HG03135 (cell line): ENCODE data around the gene YARS1.

Source experiments
- ATAC-seq: cut with Tn5 transposase; IDR thresholded peaks from one replicate; pipeline ENCODE4 v1.9.1; 2021; ENCODE audit warnings: mild to moderate bottlenecking, moderate library complexity; ENCODE audit not compliant: unreplicated experiment

YARS1 gene

GRCh38 chr1:32782086-32782485, 35.1 kb downstream of the YARS1 start:
- ATAC-seq: no peak

DNA sequence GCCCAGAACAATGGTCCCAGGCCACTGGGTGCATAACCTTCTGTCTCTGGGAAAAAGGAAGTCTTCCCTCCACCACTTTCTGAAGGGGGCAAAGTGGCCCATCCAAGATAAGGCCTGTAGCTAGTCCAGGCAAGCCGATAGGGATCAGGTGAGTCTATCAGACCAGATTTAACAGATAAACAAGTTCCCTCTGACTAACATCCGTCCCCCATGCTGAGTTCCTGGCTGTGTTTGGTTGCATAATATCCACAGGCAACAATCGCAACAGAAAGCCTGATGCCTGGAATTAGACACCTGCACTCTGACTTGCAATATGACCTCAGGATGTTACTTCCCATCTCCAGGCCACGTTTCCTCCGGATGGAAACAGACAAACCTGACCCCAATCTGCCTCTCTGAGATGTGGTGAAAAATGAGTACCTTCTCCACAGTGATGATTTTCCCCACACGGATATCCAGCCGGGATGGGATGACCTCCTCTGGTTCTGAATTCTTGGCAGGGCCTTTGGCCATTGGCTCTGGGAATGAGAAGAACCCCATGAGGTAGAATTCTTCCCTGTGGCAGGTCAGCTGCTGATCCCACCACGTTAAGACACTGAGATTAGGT, 36.4 kb downstream of the YARS1 start:
- ATAC-seq: no peak

DNA sequence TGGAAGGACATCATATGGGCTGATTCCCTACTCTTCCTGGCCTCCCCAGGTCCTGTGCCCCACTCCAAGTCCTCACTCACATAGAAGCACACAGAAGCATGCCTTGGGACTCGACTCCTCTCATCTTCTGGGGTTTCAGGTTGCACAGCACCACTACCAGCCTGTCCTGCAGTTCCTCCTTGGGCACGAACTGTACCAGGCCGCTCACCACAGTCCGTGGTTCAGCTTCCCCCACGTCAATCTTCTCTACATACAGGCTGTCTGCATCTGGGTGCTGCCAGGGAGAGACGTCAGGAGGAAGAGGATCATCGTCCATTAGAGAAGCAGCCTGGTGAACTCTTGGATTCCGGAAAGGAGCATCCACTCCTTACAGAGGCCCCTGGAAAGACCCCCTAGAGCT, 37.2 kb downstream of the YARS1 start:
- no peak for ATAC-seq

DNA sequence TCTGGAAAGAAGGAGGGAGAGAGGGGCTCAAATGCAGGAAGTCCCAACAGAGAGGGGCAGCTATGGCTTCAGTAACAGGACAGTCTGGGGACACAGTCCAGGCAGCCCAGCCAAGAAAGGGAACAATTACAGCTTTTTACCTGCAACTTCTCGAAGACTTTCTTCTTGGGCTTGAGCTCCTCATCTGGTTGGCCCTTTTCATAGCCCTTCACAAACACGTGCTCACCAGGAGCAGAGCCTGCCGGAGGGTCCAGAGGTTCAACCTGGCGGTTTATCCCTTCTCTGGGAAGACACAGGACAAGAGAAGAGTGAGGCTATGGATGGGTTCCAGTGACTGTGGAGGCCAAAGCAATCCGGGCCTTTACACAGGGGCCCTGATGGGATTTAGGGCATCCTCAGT, 37.9 kb downstream of the YARS1 start:
- no peak for ATAC-seq

DNA sequence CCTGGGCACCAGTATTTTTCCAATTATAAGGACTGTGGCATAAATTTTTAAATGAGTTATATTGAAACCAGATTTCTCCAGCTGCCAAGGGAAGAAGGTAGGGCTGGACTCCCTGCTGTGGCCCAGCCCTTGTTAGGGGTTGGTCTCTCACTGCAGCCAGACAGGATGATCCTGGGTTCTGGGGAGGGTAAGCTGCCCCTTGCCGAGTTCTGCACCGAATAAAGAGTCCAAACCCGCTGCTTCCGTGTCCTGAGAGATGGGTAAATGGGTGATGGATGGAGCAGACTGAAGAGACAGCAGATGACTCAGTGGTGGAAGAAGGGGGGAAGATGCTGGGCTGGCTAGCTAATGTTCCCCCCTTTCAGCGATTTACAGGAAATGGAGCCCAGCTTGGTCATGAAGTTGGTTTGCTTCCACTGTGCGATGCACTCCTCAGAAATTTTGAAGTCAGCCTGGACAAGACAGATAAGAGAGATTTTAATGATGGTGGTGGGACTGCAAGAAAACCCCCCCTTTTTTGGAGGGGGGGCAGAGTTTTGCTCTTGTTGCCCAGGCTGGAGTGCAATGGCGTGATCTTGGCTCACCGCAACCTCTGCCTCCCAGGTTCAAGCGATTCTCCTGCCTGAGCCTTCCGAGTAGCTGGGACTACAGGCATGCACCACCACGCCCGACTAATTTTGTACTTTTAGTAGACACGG, 41.4 kb downstream of the YARS1 start:
- ATAC-seq: no peak

DNA sequence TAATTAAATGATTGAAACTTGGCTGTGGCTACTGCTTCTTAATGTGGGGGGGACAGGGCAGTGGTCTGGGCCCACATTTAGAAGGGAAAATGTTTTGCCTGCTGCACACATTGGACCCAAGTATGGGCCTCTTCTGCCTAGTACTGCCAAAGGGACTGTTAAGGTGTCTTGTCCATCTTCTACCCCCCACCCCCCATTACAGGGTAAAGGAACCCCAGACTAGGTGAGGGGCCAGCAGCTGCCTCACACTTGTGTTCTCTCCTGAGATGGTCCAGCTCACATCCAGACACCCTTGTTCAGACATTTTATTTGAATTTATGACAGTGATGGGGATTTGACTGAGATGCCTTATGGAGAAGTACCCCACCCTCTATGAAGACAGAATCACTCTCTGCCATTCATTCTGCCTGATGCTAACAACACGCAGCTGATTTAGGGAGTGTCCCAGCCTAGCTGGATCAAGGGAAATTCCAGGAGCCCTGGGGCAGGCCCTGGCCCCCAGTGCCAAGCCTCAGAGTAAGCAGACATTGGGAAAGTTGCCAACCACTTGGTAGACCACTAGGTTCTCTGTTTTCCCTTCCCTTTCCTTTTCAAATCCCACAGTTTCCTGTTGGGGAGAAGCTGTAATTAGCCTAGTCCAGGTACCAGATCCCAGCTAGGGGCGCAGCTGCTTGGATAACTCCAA, 42.1 kb downstream of the YARS1 start:
- ATAC-seq: no peak

DNA sequence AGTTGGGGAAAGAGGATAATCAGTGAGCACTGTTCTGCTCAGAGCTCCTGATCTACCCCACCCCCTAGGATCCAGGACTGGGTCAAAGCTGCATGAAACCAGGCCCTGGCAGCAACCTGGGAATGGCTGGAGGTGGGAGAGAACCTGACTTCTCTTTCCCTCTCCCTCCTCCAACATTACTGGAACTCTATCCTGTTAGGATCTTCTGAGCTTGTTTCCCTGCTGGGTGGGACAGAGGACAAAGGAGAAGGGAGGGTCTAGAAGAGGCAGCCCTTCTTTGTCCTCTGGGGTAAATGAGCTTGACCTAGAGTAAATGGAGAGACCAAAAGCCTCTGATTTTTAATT, 42.7 kb downstream of the YARS1 start:
- no peak for ATAC-seq

- no peak for ATAC-seq
These were observed 43.2 kb downstream of the YARS1 start for GRCh38 chr1:32773764-32774463.

GRCh38 chr1:32773018-32773763, 44.0 kb downstream of the YARS1 start:
- no peak for ATAC-seq

DNA sequence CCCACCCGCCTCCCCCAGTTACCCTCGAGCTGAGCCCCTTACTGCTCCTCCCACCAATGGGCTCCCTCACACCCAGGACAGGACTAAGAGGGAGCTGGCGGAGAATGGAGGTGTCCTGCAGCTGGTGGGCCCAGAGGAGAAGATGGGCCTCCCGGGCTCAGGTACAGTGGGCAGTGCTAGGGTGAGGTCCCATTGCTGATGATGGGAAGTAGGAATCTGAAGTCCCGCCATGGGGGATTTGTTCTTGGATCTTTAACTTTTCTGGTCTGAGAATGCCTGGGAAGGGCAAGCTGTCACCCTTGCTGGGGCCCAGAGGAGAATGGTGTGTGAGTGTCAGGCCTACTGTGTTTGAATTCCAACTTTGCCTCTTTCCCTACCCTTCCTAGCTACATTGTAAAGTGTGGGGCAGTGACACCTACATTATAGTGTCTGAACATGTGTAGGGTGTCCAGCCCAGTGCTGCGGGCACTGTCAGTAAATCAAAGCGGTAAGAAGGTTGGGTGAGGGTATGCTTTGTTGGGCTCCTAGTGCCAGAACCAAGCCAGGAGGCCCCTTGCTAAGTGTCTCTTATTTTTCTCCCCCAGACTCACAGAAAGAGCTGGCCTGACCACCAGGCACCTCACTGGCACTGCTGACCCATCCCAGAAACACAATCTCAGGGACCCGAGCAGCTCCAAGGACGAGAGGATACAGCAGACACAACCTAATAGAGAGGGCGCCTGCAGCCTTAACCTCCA, 44.7 kb downstream of the YARS1 start:
- ATAC-seq: no peak

GRCh38 chr1:32771561-32772280, 45.4 kb downstream of the YARS1 start:
- ATAC-seq: no peak

DNA sequence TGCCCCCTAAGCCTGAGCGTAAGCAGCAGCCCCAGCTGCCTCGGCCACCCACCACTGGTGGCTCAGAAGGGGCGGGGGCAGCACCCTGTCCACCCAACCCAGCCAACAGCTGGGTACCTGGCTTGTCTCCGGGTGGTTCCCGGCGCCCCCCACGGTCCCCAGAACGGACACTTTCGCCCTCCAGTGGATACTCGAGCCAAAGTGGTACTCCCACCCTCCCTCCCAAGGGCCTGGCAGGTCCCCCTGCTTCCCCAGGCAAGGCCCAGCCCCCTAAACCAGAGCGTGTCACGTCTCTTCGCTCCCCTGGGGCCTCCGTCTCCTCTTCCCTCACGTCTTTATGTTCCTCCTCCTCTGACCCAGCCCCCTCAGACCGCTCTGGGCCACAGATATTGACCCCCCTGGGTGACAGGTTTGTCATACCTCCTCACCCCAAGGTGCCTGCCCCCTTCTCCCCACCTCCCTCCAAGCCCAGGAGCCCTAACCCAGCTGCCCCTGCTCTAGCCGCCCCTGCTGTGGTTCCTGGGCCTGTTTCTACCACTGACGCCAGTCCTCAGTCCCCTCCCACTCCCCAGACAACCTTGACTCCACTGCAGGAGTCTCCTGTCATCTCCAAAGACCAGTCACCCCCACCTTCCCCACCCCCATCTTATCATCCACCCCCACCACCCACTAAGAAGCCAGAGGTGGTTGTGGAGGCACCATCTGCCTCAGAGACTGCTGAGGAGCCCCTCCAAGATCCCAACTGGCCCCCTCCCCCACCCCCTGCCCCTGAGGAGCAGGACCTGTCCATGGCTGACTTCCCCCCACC, 46.2 kb downstream of the YARS1 start:
- no peak for ATAC-seq

GRCh38 chr1:32770221-32770731, 46.9 kb downstream of the YARS1 start:
- ATAC-seq: no peak

DNA sequence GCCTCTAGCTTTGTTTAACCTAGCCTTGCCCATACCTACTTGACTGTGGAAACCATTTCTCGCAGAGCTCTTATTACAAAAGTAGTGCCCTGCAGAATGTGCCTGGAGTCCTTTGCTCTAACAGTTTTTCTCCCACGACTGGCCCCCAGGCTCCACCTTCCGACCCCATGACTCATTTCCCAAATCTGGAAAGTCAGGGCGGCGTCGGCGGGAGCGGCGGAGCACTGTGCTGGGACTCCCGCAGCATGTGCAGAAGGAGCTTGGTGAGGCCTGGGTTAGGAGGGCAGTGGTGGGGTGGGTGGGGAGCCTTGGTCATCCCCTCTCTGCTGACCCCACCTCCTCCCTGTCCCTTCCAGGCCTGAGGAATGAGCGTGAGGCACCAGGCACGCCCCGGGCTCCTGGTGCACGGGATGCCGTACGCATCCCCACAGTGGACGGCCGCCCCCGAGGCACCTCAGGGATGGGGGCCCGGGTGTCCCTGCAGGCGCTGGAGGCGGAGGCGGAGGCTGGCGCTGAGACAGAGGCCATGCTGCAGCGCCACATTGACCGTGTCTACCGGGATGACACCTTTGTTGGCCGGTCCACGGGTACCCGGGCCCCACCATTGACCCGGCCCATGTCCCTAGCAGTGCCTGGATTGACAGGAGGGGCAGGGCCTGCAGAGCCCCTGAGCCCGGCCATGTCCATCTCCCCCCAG, 47.5 kb downstream of the YARS1 start:
- ATAC-seq: no peak

DNA sequence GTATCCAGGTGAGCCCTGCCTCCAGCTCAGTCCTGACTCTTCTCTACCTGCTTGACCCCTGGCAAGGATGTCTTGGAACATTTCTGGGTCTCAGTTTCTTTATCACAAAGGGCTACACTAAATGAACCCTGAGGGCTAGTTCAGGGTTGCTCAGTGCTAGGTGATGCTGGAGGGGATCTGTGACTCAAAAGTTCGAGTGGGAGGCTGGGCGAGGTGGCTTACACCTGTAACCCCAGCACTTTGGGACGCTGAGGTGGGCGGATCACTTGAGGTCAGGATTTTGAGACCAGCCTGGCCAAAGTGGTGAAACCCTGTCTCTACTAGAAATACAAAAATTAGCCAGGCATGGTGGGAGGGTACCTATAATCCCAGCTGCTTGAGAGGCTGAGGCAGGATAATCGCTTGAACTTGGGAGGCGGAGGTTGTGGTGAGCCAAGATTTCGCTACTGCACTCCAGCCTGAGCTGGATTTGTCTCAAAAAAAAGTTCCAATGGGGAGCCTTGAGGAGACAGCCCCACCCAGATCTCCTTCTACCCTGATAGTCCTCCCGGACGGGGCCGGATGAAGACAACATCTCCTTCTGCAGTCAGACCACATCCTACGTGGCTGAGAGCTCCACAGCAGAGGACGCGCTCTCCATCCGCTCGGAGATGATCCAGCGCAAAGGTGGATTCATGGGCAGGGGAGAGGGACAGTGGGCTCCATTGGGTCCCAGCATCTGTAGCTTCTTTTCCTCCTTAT, 48.9 kb downstream of the YARS1 start:
- ATAC-seq: no peak

- no peak for ATAC-seq
These were observed 49.5 kb downstream of the YARS1 start for GRCh38 chr1:32767641-32768040.

GRCh38 chr1:32767156-32767555, 50.0 kb downstream of the YARS1 start:
- no peak for ATAC-seq
